NB4 (cell line): ENCODE data around the gene SORL1-AS1.

Source experiments
- TF ChIP-seq, protein P1 (sequence below): IDR thresholded peaks from 2 replicates; pipeline ENCODE4 v1.6.1; 2011; ENCODE audit warnings: low read depth, low read length
- TF ChIP-seq, protein P2 (sequence below): IDR thresholded peaks from one replicate; pipeline ENCODE4 v1.5.1; 2012; ENCODE audit warnings: low read depth, low read length

DNA sequence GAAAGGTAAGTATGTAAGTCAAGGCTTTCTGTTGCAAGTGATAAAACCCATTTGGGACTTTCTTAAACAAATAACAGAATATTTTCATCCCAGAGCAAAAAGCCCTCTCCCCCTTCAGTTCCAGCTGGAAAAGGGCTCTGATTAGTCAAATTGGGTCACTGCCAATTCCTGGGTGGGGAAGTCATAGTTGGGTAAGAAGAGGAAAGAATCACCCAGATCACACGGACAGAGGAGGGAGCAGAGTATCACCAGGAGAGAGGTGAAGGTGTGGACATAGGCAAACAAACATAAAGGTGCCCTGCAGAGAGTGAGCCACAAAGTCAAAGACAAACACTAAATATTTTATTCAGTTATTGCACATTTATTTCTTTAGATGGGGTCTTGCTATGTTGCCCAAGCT, 36.9 kb downstream of the SORL1-AS1 start:
- TF ChIP-seq, protein P1, sequence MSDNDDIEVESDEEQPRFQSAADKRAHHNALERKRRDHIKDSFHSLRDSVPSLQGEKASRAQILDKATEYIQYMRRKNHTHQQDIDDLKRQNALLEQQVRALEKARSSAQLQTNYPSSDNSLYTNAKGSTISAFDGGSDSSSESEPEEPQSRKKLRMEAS = no peak
- TF ChIP-seq, protein P2, sequence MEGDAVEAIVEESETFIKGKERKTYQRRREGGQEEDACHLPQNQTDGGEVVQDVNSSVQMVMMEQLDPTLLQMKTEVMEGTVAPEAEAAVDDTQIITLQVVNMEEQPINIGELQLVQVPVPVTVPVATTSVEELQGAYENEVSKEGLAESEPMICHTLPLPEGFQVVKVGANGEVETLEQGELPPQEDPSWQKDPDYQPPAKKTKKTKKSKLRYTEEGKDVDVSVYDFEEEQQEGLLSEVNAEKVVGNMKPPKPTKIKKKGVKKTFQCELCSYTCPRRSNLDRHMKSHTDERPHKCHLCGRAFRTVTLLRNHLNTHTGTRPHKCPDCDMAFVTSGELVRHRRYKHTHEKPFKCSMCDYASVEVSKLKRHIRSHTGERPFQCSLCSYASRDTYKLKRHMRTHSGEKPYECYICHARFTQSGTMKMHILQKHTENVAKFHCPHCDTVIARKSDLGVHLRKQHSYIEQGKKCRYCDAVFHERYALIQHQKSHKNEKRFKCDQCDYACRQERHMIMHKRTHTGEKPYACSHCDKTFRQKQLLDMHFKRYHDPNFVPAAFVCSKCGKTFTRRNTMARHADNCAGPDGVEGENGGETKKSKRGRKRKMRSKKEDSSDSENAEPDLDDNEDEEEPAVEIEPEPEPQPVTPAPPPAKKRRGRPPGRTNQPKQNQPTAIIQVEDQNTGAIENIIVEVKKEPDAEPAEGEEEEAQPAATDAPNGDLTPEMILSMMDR = no peak
